K562 (cell line): Measurements from ENCODE around the gene NTRK3. TPM values are rescaled to one million over a fixed set of nuclear protein-coding genes. Genes with fewer than 3 reads are reported as not detected.

Source experiments
- ATAC-seq: fragments of 200-7000 bp; cut with Tn5 transposase; 3 replicates; pipeline ENCODE4 v1.9.1; 2020; ENCODE audit warnings: moderate library complexity
- BruUV-seq: library from RNA; stranded (reverse); fragments of 400-500 nt; replicated peaks from 2 replicates; lab custom pipeline; 2021; lab: Mats Ljungman, UMichigan
- CTCF ChIA-PET: fragments of 300-600 bp; formaldehyde crosslinking; extraction: SDS; loops from one replicate; lab custom pipeline; 2021; ENCODE audit warnings: low intra/inter-chr PET ratio; lab: Yijun Ruan, JAX
- POLR2A ChIA-PET: fragments of 300-600, 350-650 bp; sonication (Branson Sonifier 250); formaldehyde crosslinking; extraction: SDS; loops from one replicate; lab custom pipeline; 2021; ENCODE audit warnings: antibody characterized with exemption, inconsistent platforms; lab: Yijun Ruan, JAX
- DNase-seq, 4 experiments: peaks; one replicate each; pipeline versions ENCODE4 v3.0.0 to v3.0.0-alpha.2; 2011 to 2018; ENCODE audit warnings: low spot score in 3 of 4, mixed read lengths in 3 of 4; ENCODE audit errors: extremely low read depth in 1 of 4
- FAIRE-seq: peaks from 2 replicates; lab custom pipeline; 2011; peaks lifted over from hg19 to GRCh38; lab: Jason Lieb, UNC
- H2AFZ ChIP-seq: 2 replicates; pipeline ENCODE4 v1.6.0; 2011; ENCODE audit warnings: low read depth, low read length, control low read depth, inconsistent platforms
- H3K27ac ChIP-seq: fragments of 200-600 bp; 3 replicates; pipeline ENCODE4 v1.8.0; 2011; ENCODE audit warnings: low read depth, mild to moderate bottlenecking, control low read depth, inconsistent platforms, low read length, moderate library complexity, mixed read lengths; ENCODE audit errors: extremely low read depth
- H3K27me3 ChIP-seq, 2 experiments: fragments of 300-600 bp in 1 of 2; 2 replicates in 1 of 2; 3 replicates in 1 of 2; pipeline versions ENCODE4 v1.6.0 to v1.8.0; 2011; ENCODE audit warnings: inconsistent platforms in 2 of 2, low read length in 2 of 2, mild to moderate bottlenecking in 1 of 2, mixed read lengths in 1 of 2, moderate library complexity in 1 of 2; ENCODE audit not compliant: control insufficient read depth in 2 of 2, insufficient read depth in 2 of 2
- H3K36me3 ChIP-seq: fragments of 300-600 bp; 3 replicates; pipeline ENCODE4 v1.8.0; 2011; ENCODE audit warnings: mild to moderate bottlenecking, low read length, inconsistent platforms; ENCODE audit not compliant: control insufficient read depth, insufficient read depth
- H3K4me1 ChIP-seq, 2 experiments: fragments of 200-600 bp in 1 of 2; replicated peaks in 1 of 2; 2 replicates in 1 of 2; 3 replicates in 1 of 2; pipeline versions ENCODE4 v1.5.1 to v1.8.0; 2011; ENCODE audit warnings: inconsistent platforms in 2 of 2, low read length in 2 of 2, mild to moderate bottlenecking in 1 of 2, mixed read lengths in 1 of 2, moderate library complexity in 1 of 2; ENCODE audit not compliant: control insufficient read depth in 2 of 2, insufficient read depth in 2 of 2
- H3K4me2 ChIP-seq: 2 replicates; pipeline ENCODE4 v1.6.1; 2011; ENCODE audit warnings: low read length, control low read depth, inconsistent platforms, mixed read lengths; ENCODE audit not compliant: insufficient read depth
- H3K4me3 ChIP-seq: fragments of 200-600 bp; sonication (generic), shearing (Covaris generic); 2 replicates; pipeline ENCODE4 v1.5.1; 2016; ENCODE audit warnings: control low read depth, inconsistent platforms
- H3K79me2 ChIP-seq: fragments of 200-600 bp; 3 replicates; pipeline ENCODE4 v1.8.0; 2011; ENCODE audit warnings: low read length, inconsistent platforms; ENCODE audit not compliant: control insufficient read depth, insufficient read depth
- H3K9ac ChIP-seq, 2 experiments: 2 replicates each; pipeline versions ENCODE4 v1.6.0 to v1.6.1; 2011; ENCODE audit warnings: low read depth in 2 of 2, low read length in 2 of 2, control low read depth in 1 of 2, inconsistent platforms in 1 of 2, mild to moderate bottlenecking in 1 of 2, mixed read lengths in 1 of 2; ENCODE audit not compliant: insufficient read depth in 1 of 2
- H3K9me1 ChIP-seq: one replicate; pipeline ENCODE4 v1.6.0; 2011; ENCODE audit warnings: inconsistent platforms, mild to moderate bottlenecking, low read length, moderate library complexity; ENCODE audit not compliant: control insufficient read depth, insufficient read depth
- H3K9me3 ChIP-seq: replicated peaks from 2 replicates; pipeline ENCODE4 v1.5.1; 2011; ENCODE audit warnings: low read depth, low read length, inconsistent platforms; ENCODE audit not compliant: control insufficient read depth, insufficient read depth
- H4K20me1 ChIP-seq: replicated peaks from 2 replicates; pipeline ENCODE4 v1.6.1; 2011; ENCODE audit warnings: low read length, inconsistent platforms, mixed read lengths; ENCODE audit not compliant: control insufficient read depth, insufficient read depth
- BRD4 ChIP-seq: fragments of 200-600 bp; sonication (generic); IDR thresholded peaks from 2 replicates; pipeline ENCODE4 v1.6.1; 2017; ENCODE audit warnings: inconsistent platforms
- ERF ChIP-seq: fragments of 450-650 bp; formaldehyde crosslinking; IDR thresholded peaks from 2 replicates; pipeline ENCODE4 v1.4.0; 2020; ENCODE audit warnings: mild to moderate bottlenecking, mixed read lengths
- ID3 ChIP-seq, 2 experiments: fragments of 250-450 bp in 1 of 2; fragments of 450-650 bp in 1 of 2; sonication (Bioruptor Pico) in 1 of 2; IDR thresholded peaks; 2 replicates each; pipeline versions ENCODE4 v1.6.1 to v1.8.0; 2016 to 2021; ENCODE audit warnings: mild to moderate bottlenecking in 2 of 2, moderate library complexity in 2 of 2, missing compliant biosample characterization in 1 of 2, missing genetic modification characterization in 1 of 2
- ZNF217 ChIP-seq: sonication (generic); formaldehyde crosslinking; IDR thresholded peaks from 2 replicates; pipeline ENCODE4 v1.8.0; 2022; ENCODE audit warnings: mild to moderate bottlenecking, missing genetic modification reagents
- ZNF696 ChIP-seq: fragments of 250-450 bp; sonication (Bioruptor Pico); conservative IDR thresholded peaks from 2 replicates; pipeline ENCODE4 v1.4.0; 2020; ENCODE audit warnings: mild to moderate bottlenecking, moderate library complexity
- WGBS: fragments of 100-300 bp; shearing (Covaris generic); methylation state at CpG from one replicate; pipeline ENCODE4 v1.1.6; 2016; ENCODE audit warnings: low coverage, mixed read lengths; ENCODE audit not compliant: insufficient coverage; ENCODE audit errors: missing lambda C conversion rate; 5-methylcytosine and 5-hydroxymethylcytosine counted together
- in situ Hi-C: fragments of 300-500 bp; cut with MboI; formaldehyde crosslinking; loops from 4 replicates; pipeline ENCODE4 v1.15.0; 2018; ENCODE audit warnings: inconsistent platforms, mixed read lengths
- intact Hi-C: fragments of 100-400 bp; cut with micrococcal nuclease; formaldehyde crosslinking; loops from 2 replicates; pipeline ENCODE4 v1.14.2; 2022
- polyA plus RNA-seq, 8 experiments: library from polyadenylated mRNA; depleted of rRNA in 4 of 8; stranded (reverse) in 5 of 8; unstranded in 3 of 8; fragments of >200 nt; fragmentation: Nextera tagmentation in 2 of 8; fragmentation: Illumina TruSeq in 1 of 8; extraction: Ambion mirVana in 2 of 8; extraction: Trizol in 1 of 8; gene quantifications; 2 replicates each; pipeline versions ENCODE4 v1.2.1 to v1.2.3, GENCODE V29; 2011 to 2014; ENCODE audit warnings: inconsistent platforms in 1 of 8, missing spikeins in 1 of 8
- total RNA-seq, 7 experiments: library from RNA; depleted of rRNA in 6 of 7; stranded (reverse); fragments of >200 nt in 6 of 7; fragmentation: Illumina TruSeq in 2 of 7; extraction: Trizol in 2 of 7; gene quantifications; 2 replicates each; pipeline versions ENCODE4 v1.2.1 to v1.2.3, GENCODE V29; 2011 to 2021; ENCODE audit warnings: low replicate concordance in 1 of 7

Gene NTRK3
- total and polyA plus RNA-seq, 9 of the 15 experiments (the other 6 are each of a cell fraction or from before 2014, with no cell fraction given): 0.11 to 0.13 TPM; not detected in 7

GRCh38 chr15:88266170-88266569 is 9.6 kb upstream of the NTRK3 start:
- in situ Hi-C loops (no loop called here), intact Hi-C loops (no loop called here)
- ChIA-PET POLR2A (no interaction called here), CTCF (no interaction called here)
- ATAC-seq (no peak), DNase-seq (no peak), FAIRE-seq (no peak)
- Histone ChIP-seq H3K9me1 (no peaks in the 10 kb centered on the region), H3K4me2 (no peak overlapping the region), H2AFZ (no peak overlapping the region), H3K79me2 (no peaks in the 10 kb centered on the region), H3K4me1 (no peaks in the 10 kb centered on the region; a peak in 1 of 5 replicates), H3K27me3 (peaks cover 2 to 8% of the 10 kb centered on the region in 2 experiments; a peak in 2 of 5 replicates), H3K9ac (no peak overlapping the region), H4K20me1 (peaks cover 2% of the 10 kb centered on the region; the same call in 1 of the 2 replicates), H3K9me3 (no peaks in the 10 kb centered on the region), H3K36me3 (no peaks in the 10 kb centered on the region), H3K27ac (no peak overlapping the region), H3K4me3 (no peak overlapping the region)
- TF ChIP-seq ID3 (CRISPR knock-in tag; IDR thresholded peaks at IDR 0.05): no peak
- TF ChIP-seq ID3 (tag; IDR thresholded peaks at IDR 0.05): no peak
- TF ChIP-seq ZNF696 (CRISPR knock-in tag): no peak
- TF ChIP-seq ZNF217: no peak
- TF ChIP-seq ERF (CRISPR knock-in tag): no peak
- BruUV-seq: no TSS peak
- 7% methylated on average over 6 of the region's 10 CpGs for WGBS

GRCh38 chr15:88264622-88265021 is 8.1 kb upstream of the NTRK3 start:
- H3K9me3 ChIP-seq: no peaks in the 10 kb centered on the region
- H3K36me3 ChIP-seq: no peaks in the 10 kb centered on the region
- POLR2A ChIA-PET: interaction anchor here (0.6 kb wide), 2 partner anchors 320 to 1645 kb away, joined by 3 read pairs; no protein-coding TSS in a partner anchor
- no peak overlapping the region for H3K27ac ChIP-seq
- no peak overlapping the region for H3K4me2 ChIP-seq
- FAIRE-seq: no peak
- peaks cover 2% of the 10 kb centered on the region; the same call in 1 of the 2 replicates for H4K20me1 ChIP-seq
- TF ChIP-seq BRD4: no peak
- TF ChIP-seq, all 486 proteins: peak for 0
- Histone ChIP-seq H3K4me1 (no peaks in the 10 kb centered on the region; a peak in 1 of 5 replicates), H3K9ac (no peak overlapping the region), H3K4me3 (no peak overlapping the region), H3K27me3 (peaks cover 2 to 8% of the 10 kb centered on the region in 2 experiments; a peak in 2 of 5 replicates), H3K79me2 (no peaks in the 10 kb centered on the region), H2AFZ (no peak overlapping the region), H3K9me1 (no peaks in the 10 kb centered on the region)
- 9% methylated on average over 4 of the region's 4 CpGs for WGBS
- in situ Hi-C loops (no loop called here), intact Hi-C loops (no loop called here)
- DNase-seq: no peak
- no peak for ATAC-seq
- BruUV-seq: no TSS peak
- CTCF ChIA-PET: no interaction called here
